ENCODE results near the gene ASPDH. TPM values are rescaled to one million over a fixed set of nuclear protein-coding genes. Genes with fewer than 3 reads are reported as not detected.
"Not testable (repeated sequence)": the region's sequence is repeated elsewhere in the genome, so short reads cannot be mapped to it uniquely, and the experiment has no call there.

The ASPDH gene
- total RNA-seq, 1 experiment from 2014 or later: not detected

DNA sequence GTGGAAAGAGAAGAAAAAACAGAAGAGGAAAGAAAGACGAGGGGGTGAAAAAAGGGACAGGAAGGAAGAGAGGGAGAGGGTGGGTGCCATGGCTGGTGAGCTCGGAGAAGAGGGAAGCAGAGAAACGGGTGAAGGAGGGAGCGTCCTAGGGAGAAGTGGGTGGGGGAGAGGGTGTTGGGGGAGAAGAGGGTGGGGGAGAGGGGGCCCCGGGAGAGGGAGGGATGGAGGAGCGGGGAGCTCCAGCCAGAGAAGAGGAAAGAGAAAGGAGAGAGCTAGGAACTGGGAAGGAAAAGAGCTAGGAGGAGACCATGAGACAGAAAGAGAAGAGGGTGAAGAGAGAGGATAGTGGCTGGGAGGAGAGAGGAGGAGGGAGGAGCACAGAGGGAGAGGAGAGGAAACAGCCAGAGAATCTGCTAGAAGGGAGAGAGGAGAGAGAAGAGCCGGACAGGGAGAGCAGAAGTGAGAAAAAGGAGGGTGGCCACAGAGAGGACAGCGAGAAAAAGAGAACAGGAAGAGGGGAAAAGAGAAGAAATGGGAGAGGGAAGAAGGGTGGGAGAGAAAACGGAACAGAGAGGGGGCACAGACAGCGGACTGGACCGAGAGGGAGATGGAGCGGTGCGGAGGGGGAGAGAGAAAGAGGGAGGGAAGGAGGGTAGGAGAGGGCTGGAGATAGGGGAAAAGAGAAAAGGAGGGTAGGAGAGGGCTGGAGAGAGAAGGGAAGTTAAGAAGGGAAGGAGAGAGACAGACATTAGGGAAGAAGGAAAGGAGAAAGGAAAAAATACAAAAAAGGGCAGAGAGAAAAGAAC is 25.1 kb downstream of the ASPDH start:
- in situ Hi-C loops (cut with HindIII; ENCODE audit: low pct_unique_long_range_greater_than_20kb, low sequenced_read_pairs): no loop called here
- DNase-seq (ENCODE audit: low read depth): no peak

GRCh38 chr19:50486823-50487515 is 26.7 kb downstream of the ASPDH start:
- peak; percentile 46 for DNase-seq (ENCODE audit: low read depth)
- in situ Hi-C loops (cut with HindIII; ENCODE audit: low pct_unique_long_range_greater_than_20kb, low sequenced_read_pairs): no loop called here

GRCh38 chr19:50485284-50485955 is 28.3 kb downstream of the ASPDH start:
- in situ Hi-C loops (cut with HindIII; ENCODE audit: low pct_unique_long_range_greater_than_20kb, low sequenced_read_pairs): no loop called here
- DNase-seq (ENCODE audit: low read depth): no peak

- DNase-seq (ENCODE audit: low read depth): no peak
- in situ Hi-C loops (cut with HindIII; ENCODE audit: low pct_unique_long_range_greater_than_20kb, low sequenced_read_pairs): no loop called here
Measured at GRCh38 chr19:50482916-50483315, 30.8 kb downstream of the ASPDH start.

- DNase-seq (ENCODE audit: low read depth): no peak
- in situ Hi-C loops (cut with HindIII; ENCODE audit: low pct_unique_long_range_greater_than_20kb, low sequenced_read_pairs): no loop called here
Measured at GRCh38 chr19:50482271-50482855, 31.4 kb downstream of the ASPDH start.

DNA sequence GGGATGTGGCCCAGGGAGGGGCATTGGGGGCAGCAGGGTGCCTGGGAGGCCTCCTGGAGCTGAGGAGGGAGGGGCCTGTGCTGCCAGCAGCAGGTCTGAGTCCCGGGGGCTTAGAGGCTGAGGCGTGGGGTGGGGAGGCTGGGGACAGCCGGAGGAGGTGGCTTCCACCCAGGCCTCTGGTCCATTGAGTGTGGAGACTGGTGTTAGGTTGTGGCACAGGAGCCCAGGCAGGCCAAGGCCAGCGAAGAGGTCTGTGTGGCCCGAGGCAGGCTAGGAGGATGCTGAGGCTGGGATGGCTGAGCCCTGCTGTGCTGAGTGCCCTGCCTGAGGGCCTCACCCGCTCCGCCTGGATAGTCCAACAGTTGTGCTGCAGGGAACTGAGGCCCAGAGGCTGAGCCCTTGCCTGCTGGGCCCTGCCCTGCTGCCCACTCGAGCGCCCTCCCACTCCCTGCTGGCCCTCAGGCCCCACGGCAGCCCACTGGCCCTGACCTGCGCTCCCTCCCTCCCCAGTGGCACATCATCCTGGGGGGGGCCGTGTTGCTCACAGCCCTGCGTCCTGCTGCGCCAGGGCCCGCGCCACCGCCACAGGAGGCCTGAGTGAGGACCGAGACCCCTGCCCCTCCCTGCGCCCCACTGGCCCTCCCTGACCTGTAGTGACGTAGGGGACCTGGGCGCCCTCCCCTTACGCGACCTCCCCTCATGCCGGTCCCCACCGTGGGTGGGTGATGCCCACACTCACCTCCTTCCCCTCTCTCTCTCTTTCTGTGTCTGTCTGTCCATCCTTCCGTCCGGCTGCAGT is 32.2 kb downstream of the ASPDH start:
- in situ Hi-C loops (cut with HindIII; ENCODE audit: low pct_unique_long_range_greater_than_20kb, low sequenced_read_pairs): no loop called here
- no peak for DNase-seq (ENCODE audit: low read depth)

DNA sequence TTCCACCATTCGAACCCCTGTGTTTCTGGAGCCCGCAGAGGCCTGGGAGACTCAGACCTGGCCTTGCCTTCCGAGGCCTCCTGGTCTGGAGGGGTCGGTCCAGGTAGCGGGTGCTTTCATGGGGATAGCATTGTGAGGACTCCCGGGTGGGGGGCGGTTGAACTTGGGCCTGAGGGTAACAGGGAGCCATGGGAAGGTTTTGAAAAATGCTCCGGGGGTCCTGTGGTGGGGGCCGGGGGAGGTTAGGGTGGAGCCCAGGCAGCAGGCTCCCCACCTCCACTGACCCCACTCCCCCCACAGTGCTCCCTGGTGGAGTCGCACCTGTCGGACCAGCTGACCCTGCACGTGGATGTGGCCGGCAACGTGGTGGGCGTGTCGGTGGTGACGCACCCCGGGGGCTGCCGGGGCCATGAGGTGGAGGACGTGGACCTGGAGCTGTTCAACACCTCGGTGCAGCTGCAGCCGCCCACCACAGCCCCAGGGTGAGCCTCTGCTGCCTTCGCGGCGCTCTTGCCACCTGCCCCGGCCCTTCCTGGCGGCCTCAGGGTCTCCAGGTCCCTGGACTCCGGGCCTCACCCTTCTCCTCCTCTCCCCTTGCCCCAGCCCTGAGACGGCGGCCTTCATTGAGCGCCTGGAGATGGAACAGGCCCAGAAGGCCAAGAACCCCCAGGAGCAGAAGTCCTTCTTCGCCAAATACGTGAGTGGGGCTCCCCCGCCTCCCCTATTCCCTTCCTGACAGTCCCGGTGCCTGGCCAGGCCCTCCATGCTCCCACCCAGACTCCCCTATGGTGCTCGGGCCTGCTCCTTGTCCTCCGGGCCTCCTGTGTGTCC is 33.2 kb downstream of the ASPDH start:
- in situ Hi-C loops (cut with HindIII; ENCODE audit: low pct_unique_long_range_greater_than_20kb, low sequenced_read_pairs): no loop called here
- DNase-seq (ENCODE audit: low read depth): no peak

DNA sequence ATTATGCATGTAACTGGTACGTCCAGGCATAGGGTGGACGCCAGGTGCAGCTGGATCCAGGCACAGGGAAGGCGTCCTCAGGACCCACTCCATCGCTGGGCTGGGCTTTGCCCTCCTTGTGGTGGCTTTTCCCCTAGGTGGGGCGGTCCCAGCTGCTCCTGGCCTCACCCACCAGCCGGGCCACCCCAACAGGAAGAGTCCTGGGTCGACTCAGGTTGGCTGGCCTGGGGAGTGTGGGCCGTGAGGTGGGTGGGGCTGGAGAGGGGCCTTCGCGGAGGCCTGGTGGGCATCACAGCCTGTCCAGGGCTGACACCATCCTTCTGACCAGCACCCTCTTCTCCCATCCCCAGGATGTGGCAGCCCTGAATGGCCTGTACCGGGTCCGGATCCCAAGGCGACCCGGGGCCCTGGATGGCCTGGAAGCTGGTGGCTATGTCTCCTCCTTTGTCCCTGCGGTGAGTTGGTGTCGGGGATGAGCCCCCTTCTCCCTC is 33.9 kb downstream of the ASPDH start:
- no peak for DNase-seq (ENCODE audit: low read depth)
- in situ Hi-C loops (cut with HindIII; ENCODE audit: low pct_unique_long_range_greater_than_20kb, low sequenced_read_pairs): no loop called here

DNA sequence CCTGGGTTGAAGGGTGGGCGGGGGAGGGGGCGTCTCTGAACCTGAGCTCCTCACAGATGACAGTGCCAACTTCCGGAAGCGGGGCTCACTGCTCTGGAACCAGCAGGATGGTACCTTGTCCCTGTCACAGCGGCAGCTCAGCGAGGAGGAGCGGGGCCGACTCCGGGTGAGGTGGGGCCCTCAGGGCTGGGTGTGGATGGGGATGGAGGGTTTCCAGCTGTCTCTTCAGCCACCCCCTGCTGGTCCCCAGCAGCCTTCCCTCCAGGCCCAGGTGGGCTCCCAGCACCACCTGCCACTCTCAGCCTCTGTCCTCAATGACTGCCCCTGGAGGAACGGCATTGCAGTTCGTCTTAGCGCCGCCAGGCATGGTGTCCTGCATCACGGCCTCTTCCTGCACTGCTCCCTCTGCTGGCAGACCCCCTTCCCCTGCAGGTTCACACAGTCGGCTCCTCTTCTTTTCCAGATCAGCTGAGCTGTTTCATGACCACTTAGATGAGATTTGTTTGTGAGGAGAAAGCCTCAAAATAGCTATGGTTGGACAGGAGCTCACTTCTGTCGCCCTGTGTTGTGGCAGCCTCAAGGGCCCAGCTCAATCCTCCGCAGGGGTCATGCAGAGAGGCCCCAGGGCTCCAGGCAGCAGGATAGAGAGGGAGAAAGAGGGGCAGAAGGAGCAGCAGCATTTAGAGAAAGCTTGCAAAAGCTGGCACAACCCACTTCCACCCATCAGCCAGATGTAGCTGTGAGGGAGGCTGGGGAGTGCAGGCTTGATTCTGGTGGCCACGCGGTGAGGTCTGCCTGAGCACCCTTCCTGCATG is 34.6 kb downstream of the ASPDH start:
- no peak for DNase-seq (ENCODE audit: low read depth)
- in situ Hi-C loops (cut with HindIII; ENCODE audit: low pct_unique_long_range_greater_than_20kb, low sequenced_read_pairs): no loop called here

DNA sequence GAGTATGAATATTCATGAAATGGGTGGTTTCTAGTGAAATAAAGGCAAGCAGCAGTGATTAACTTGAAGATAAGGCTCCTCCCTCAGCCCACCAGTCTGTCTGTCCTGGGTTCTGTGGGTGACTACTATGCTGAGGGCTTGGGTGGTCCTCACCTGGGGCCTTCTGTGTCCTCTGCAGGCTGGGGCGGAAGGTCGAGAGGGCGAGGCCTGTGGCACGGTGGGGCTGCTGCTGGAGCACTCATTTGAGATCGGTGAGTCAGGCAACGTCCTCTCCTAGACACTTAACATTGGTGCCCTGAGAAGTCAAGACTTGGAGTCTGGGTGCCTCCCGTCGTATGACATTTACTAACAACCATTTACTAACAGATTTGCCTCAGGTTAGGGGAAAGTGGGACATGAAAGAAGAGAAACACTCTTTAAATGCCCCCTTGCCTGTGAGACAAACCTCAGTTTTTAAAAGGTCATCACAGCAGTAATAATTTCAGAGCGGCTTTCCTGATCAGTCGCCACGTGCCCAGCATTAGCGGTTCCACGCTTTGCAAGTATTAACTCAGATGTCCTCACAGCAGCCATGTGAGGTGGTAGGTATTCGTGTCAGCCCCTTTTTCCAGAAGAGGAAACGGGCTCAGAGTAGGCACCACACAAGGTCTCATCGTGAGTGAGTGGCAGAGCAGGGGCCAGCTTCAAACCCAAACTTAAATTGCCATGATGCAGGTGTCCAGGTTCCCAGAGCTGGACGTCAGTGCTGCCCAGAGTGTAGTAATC is 35.8 kb downstream of the ASPDH start:
- DNase-seq (ENCODE audit: low read depth): no peak
- in situ Hi-C loops (cut with HindIII; ENCODE audit: low pct_unique_long_range_greater_than_20kb, low sequenced_read_pairs): no loop called here

GRCh38 chr19:50476907-50477238 is 36.8 kb downstream of the ASPDH start:
- DNase-seq (ENCODE audit: low read depth): no peak
- in situ Hi-C loops (cut with HindIII; ENCODE audit: low pct_unique_long_range_greater_than_20kb, low sequenced_read_pairs): no loop called here

DNA sequence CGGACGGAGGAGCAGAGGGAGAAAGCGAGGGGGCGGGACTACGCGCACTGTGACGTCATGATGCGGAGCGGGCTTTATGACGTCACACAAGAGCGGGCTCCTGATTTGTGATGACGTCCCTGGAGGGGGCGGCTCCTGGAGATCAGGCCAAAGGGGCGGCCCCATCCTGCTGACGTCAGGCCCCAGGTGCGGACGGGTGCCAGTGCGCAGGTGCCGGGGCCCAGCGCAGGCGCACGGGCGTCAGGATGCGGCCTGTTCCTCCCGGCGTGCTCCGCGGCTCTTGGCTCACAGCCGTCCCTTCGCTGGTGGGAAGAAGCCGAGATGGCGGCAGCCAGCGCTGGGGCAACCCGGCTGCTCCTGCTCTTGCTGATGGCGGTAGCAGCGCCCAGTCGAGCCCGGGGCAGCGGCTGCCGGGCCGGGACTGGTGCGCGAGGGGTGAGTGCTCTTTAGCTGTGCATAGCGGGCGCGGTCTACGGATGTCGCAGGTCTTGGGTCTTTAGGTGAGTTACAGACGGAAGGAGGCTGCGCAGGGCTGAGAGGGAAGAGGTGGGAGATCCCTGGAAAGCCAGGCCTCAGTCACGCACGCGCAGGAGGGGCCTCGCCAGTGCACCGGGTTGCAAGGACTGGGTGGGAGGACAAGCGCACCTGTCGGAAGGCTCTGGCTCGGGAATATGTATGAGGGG is 37.3 kb downstream of the ASPDH start, which contains the start of the genes EMC10 and GARIN5A:
EMC10 (plus strand) TSS at position 284 of the 683 bp plus-strand sequence; CDS start at position 322, 38 bp downstream.
GARIN5A (minus strand) TSS at position 625 of the 683 bp plus-strand sequence; CDS start at position 165, 460 bp downstream.
- peak; percentile 98 for DNase-seq (ENCODE audit: low read depth)
- in situ Hi-C loops (cut with HindIII; ENCODE audit: low pct_unique_long_range_greater_than_20kb, low sequenced_read_pairs): no loop called here

DNA sequence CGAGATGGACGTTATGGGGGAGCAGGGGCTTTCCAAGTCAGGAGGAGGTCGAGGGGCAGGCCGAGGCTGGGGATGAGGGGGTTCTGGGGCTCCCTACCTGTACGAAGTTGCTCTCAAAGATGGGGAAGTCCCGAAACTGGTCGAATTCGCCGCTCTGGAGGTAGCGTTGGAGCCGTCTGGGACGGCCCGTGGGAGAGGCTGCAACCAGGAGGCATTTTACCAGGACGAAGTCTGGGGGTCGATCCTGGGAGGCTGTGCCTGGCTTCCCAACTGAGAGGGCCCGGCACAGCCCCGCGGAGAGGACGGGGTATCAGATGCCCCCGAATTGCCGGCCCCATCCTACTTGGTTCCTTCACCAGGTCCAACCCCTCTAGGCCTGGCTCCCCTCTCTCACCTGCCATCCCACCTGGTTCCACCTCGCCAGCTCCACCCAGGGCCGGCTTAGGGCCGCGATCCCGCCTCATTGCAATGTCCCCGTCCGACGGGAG is 37.9 kb downstream of the ASPDH start:
- in situ Hi-C loops (cut with HindIII; ENCODE audit: low pct_unique_long_range_greater_than_20kb, low sequenced_read_pairs): no loop called here

GRCh38 chr19:50475101-50475568 is 38.6 kb downstream of the ASPDH start:
- DNase-seq (ENCODE audit: low read depth): no peak
- in situ Hi-C loops (cut with HindIII; ENCODE audit: low pct_unique_long_range_greater_than_20kb, low sequenced_read_pairs): no loop called here

More for the DNA sequence above, 37.9 kb downstream of the ASPDH start:
- DNase-seq (ENCODE audit: low read depth): no peak

DNA sequence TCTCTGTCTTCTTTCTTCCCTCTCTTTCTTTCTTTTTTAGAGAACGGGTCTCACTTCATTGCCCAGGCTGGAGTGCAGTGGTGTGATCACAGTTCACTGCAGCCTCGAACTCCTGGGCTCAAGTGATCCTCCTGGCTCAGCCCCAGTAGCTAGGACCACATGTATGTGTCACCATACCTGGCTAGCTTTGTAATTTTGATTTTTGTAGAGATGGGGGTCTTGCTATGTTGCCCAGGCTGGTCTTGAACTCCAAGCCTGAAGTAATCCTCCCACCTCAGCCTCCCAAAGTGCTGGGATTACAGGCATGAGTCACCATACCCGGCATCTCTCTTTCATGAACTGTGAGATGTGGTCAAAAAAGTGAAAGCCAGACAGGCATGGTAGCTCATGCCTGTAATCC is 40.4 kb downstream of the ASPDH start:
- DNase-seq (ENCODE audit: low read depth); in situ Hi-C loops (cut with HindIII; ENCODE audit: low pct_unique_long_range_greater_than_20kb, low sequenced_read_pairs): not testable (repeated sequence)
